Kidney (tissue), 14 donors: ENCODE results near the gene PML. TPM values are rescaled to one million over a fixed set of nuclear protein-coding genes. Genes with fewer than 3 reads are reported as not detected.

ENCODE experiments used
- DNase-seq, 5 donors: peaks; one replicate each; pipeline ENCODE4 v3.0.0-alpha.2; 2013 to 2020
- FAIRE-seq: peaks from 2 replicates; lab custom pipeline; 2012; peaks lifted over from hg19 to GRCh38; lab: Jason Lieb, UNC
- H3K27ac ChIP-seq, 2 donors: one replicate each; pipeline ENCODE4 v1.7.0; 2013; ENCODE audit warnings: low read depth in 2 of 2, low read length in 2 of 2, inconsistent platforms in 1 of 2
- H3K27me3 ChIP-seq: one replicate; pipeline ENCODE4 v1.7.1; 2013; ENCODE audit warnings: low read length, inconsistent platforms; ENCODE audit not compliant: control insufficient read depth, insufficient read depth
- H3K36me3 ChIP-seq, 3 donors: one replicate each; pipeline versions ENCODE4 v1.7.0 to v1.7.1; 2013; ENCODE audit warnings: low read length in 3 of 3, control low read depth in 1 of 3, inconsistent platforms in 1 of 3; ENCODE audit not compliant: insufficient read depth in 3 of 3, control insufficient read depth in 2 of 3
- H3K4me1 ChIP-seq, 3 donors: one replicate each; pipeline versions ENCODE4 v1.7.0 to v1.7.1; 2013; ENCODE audit warnings: low read length in 3 of 3, inconsistent platforms in 1 of 3, low read depth in 1 of 3; ENCODE audit not compliant: control insufficient read depth in 2 of 3, insufficient read depth in 2 of 3
- H3K4me3 ChIP-seq, 3 donors: one replicate each; pipeline versions ENCODE4 v1.7.0 to v1.8.1; 2013; ENCODE audit warnings: low read length in 3 of 3, control low read depth in 1 of 3, inconsistent platforms in 1 of 3
- H3K9ac ChIP-seq, 3 donors: one replicate each; pipeline versions ENCODE4 v1.7.0 to v1.7.1; 2013; ENCODE audit warnings: low read length in 3 of 3, control low read depth in 1 of 3, inconsistent platforms in 1 of 3
- H3K9me3 ChIP-seq, 3 donors: one replicate each; pipeline versions ENCODE4 v1.7.0 to v1.7.1; 2013; ENCODE audit warnings: low read length in 3 of 3, control low read depth in 1 of 3, inconsistent platforms in 1 of 3; ENCODE audit not compliant: control insufficient read depth in 2 of 3, insufficient read depth in 1 of 3
- intact Hi-C: fragments of 100-400 bp; cut with DNase I; formaldehyde crosslinking; loops from one replicate; pipeline ENCODE4 v1.11.1; 2022
- polyA plus RNA-seq: library from polyadenylated mRNA; stranded (reverse); fragments of 350-450 nt; fragmentation: Illumina TruSeq; extraction: RNeasy Lipid Tissue Mini Kit (QIAGEN cat#74804); gene quantifications from one replicate; pipeline ENCODE4 v1.2.3, GENCODE V29; 2014; ENCODE audit warnings: low read depth, low replicate concordance; ENCODE audit not compliant: insufficient read depth
- total RNA-seq: library from RNA; stranded (reverse); fragmentation: NEBNext Ultra II Directional; extraction: Animal tissue kit (Norgen Biotek cat#: 25700); gene quantifications from one replicate; pipeline ENCODE4 v1.2.1, GENCODE V29; 2021
- TF ChIP-seq, protein P1 (sequence below): IDR thresholded peaks from 3 replicates; pipeline ENCODE4 v1.5.1; 2012; ENCODE audit warnings: mild to moderate bottlenecking, moderate library complexity, borderline replicate concordance; ENCODE audit not compliant: insufficient read depth; ENCODE audit errors: extremely low read depth
- donor health status: control.
- donor health status: control.
- donor health status: control.
- donor health status: control.
- donor health status: control.
- donor health status: DM: yes; HTN: yes; CAD: no.
- donor health status: Normal renal cell carcinoma (clear cell type).

Gene PML
- total and polyA plus RNA-seq, 2 donors from 2014 or later = 19.6 to 82.9 TPM

- DNase-seq = no peak
Observed at GRCh38 chr15:74035121-74036017, 40.9 kb downstream of the PML start.

DNA sequence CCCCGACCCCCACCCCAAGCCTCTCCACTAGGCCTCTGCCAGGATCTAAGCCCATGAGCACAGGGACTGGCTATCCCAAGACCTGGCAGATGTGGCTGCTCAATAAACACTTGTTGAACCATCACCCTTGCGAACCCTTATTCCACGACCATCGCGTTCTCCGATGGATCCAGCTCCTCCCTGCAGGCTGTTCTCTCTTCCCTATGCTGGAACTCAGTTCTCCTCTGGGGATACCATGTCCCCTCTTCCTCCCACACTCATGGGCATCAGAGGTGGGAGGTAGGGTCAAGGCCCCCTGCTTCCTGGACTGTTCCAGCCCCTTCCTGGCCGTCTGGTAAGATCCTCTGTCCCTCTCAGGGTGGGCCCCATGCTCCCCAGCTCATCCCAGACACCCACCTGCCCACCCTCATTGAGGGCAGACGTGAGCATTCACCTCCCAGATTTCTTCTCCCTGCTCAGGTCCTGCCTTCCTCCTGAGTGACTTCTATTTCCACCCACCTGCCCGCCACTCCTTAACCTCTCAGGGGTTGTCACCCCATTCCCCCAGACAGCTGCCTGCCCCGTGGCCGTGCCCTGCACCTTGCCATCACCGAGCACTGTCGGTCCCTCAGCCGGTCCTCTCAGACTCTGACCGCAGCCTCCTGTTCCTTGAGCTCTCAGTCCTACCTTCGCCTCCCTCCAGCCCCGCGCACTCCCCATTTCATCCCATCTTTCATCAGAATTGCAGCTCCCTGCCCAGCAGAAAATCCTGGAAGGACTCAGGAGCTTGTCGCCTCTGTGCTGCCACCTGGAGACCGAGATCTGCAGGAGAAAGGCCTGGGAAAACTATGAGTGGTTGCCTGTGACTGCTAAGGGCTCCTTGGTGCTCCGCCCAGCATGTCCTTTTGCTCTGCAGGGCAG, 42.0 kb downstream of the PML start:
- H3K9ac ChIP-seq = no peak overlapping the region
- no peaks in the 10 kb centered on the region for H3K9me3 ChIP-seq
- DNase-seq = peak in 4 of 5 donors; percentile 77 to 89 (median 82)
- FAIRE-seq = no peak
- TF ChIP-seq, protein P1, sequence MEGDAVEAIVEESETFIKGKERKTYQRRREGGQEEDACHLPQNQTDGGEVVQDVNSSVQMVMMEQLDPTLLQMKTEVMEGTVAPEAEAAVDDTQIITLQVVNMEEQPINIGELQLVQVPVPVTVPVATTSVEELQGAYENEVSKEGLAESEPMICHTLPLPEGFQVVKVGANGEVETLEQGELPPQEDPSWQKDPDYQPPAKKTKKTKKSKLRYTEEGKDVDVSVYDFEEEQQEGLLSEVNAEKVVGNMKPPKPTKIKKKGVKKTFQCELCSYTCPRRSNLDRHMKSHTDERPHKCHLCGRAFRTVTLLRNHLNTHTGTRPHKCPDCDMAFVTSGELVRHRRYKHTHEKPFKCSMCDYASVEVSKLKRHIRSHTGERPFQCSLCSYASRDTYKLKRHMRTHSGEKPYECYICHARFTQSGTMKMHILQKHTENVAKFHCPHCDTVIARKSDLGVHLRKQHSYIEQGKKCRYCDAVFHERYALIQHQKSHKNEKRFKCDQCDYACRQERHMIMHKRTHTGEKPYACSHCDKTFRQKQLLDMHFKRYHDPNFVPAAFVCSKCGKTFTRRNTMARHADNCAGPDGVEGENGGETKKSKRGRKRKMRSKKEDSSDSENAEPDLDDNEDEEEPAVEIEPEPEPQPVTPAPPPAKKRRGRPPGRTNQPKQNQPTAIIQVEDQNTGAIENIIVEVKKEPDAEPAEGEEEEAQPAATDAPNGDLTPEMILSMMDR = peak; percentile 56
- H3K4me1 ChIP-seq = peaks cover 0 to 10% (median 0%) of the 10 kb centered on the region in 3 donors
- peaks cover 0 to 21% (median 21%) of the 10 kb centered on the region in 3 donors for H3K36me3 ChIP-seq
- no peak overlapping the region for H3K4me3 ChIP-seq
- intact Hi-C loops = no loop called here
- H3K27me3 ChIP-seq = no peaks in the 10 kb centered on the region
- H3K27ac ChIP-seq = no peak overlapping the region

More at GRCh38 chr15:74035121-74036017, 40.9 kb downstream of the PML start:
- Histone ChIP-seq H3K27ac (no peak overlapping the region), H3K9ac (no peak overlapping the region), H3K36me3 (peaks cover 0 to 21% (median 21%) of the 10 kb centered on the region in 3 donors), H3K9me3 (no peaks in the 10 kb centered on the region), H3K4me3 (no peak overlapping the region), H3K27me3 (no peaks in the 10 kb centered on the region), H3K4me1 (peaks cover 0 to 10% (median 0%) of the 10 kb centered on the region in 3 donors)
- TF ChIP-seq, protein P1 = no peak
- intact Hi-C loops = no loop called here
- FAIRE-seq = no peak

- no peaks in the 10 kb centered on the region for H3K27me3 ChIP-seq
- TF ChIP-seq, protein P1 = no peak
- H3K4me1 ChIP-seq = peaks cover 0 to 10% (median 0%) of the 10 kb centered on the region in 3 donors
- H3K9ac ChIP-seq = no peak overlapping the region
- H3K36me3 ChIP-seq = peaks cover 0 to 21% (median 15%) of the 10 kb centered on the region in 3 donors
- no peak for FAIRE-seq
- H3K4me3 ChIP-seq = no peak overlapping the region
- no peak for DNase-seq
- no peaks in the 10 kb centered on the region for H3K9me3 ChIP-seq
- intact Hi-C loops = no loop called here
- no peak overlapping the region for H3K27ac ChIP-seq
Observed at GRCh38 chr15:74037171-74038117, 42.9 kb downstream of the PML start.
